ENCODE measurements around the gene DEGS1. TPM values are rescaled to one million over a fixed set of nuclear protein-coding genes. Genes with fewer than 3 reads are reported as not detected.

DEGS1 gene
- 76.7 TPM for total RNA-seq
- long read RNA-seq, transcript DEGS1-201 (3 exons, 2,101 nt): major isoform, 78 of 88 reads
- long read RNA-seq, partial matches to known transcripts: 4 of 88 reads
- long read RNA-seq, other reads (novel, unspliced or antisense): 6 of 88 reads

DNA sequence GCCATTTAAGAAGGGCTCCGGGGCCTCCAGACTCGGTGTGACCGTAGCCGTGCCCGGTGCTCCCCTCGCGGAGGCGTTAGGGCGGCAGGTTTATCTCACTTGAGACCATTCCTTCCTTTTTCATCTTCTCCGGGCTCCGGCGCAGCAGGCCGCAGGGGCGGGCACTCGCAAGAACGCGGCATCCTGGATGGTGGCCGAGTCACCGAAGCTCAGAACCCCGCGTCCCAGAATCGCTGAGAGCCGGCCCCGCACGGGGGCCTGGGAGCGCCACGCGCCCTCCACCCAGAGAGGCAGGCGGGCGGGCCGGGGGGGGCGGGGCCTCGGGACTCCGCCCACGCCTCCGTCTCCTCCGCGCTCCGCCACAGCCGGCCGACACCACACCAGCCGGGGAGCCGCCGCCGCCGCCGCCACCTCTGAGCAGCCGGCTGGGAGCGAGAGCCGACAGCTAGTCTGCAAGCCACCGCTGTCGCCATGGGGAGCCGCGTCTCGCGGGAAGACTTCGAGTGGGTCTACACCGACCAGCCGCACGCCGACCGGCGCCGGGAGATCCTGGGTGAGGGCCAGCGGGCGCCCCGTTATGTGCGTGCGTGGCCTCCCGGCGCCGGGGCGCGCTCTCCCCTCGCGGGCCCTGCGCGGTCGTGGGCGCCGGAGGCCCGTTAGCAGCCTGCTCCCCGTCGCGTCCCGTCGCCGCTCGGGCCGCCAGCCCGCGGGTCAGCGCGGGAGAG lies at the start of gene DEGS1:
TSS of gene DEGS1 (plus strand) at position 375 of the 725 bp plus-strand sequence. CDS start at position 472, 97 bp downstream.
- ATAC-seq (peak; percentile 96), DNase-seq (peak; percentile 93)
- TF ChIP-seq, protein P1, sequence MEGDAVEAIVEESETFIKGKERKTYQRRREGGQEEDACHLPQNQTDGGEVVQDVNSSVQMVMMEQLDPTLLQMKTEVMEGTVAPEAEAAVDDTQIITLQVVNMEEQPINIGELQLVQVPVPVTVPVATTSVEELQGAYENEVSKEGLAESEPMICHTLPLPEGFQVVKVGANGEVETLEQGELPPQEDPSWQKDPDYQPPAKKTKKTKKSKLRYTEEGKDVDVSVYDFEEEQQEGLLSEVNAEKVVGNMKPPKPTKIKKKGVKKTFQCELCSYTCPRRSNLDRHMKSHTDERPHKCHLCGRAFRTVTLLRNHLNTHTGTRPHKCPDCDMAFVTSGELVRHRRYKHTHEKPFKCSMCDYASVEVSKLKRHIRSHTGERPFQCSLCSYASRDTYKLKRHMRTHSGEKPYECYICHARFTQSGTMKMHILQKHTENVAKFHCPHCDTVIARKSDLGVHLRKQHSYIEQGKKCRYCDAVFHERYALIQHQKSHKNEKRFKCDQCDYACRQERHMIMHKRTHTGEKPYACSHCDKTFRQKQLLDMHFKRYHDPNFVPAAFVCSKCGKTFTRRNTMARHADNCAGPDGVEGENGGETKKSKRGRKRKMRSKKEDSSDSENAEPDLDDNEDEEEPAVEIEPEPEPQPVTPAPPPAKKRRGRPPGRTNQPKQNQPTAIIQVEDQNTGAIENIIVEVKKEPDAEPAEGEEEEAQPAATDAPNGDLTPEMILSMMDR (IDR thresholded peaks at IDR 0.05): no peak
- Histone ChIP-seq H3K9me3 (no peaks in the 10 kb centered on the region), H3K27me3 (no peaks in the 10 kb centered on the region), H3K4me3 (peak within 1 kb of the TSS; percentile 98), H3K4me1 (peaks cover 15% of the 10 kb centered on the region), H3K36me3 (no peaks in the 10 kb centered on the region), H3K27ac (peak within 1 kb of the TSS; percentile 94)
- intact Hi-C loops (cut with DNase I): no loop called here

GRCh38 chr1:224133741-224134299 lies 49.2 kb upstream of the DEGS1 start:
- Histone ChIP-seq H3K4me1 (no peaks in the 10 kb centered on the region), H3K27ac (no peak overlapping the region), H3K27me3 (no peaks in the 10 kb centered on the region), H3K4me3 (no peak overlapping the region), H3K36me3 (peaks cover 79% of the 10 kb centered on the region), H3K9me3 (no peaks in the 10 kb centered on the region)
- DNase-seq: no peak
- intact Hi-C loops (cut with DNase I): no loop called here
- TF ChIP-seq, protein P1 (IDR thresholded peaks at IDR 0.05): no peak
- ATAC-seq: no peak

DNA sequence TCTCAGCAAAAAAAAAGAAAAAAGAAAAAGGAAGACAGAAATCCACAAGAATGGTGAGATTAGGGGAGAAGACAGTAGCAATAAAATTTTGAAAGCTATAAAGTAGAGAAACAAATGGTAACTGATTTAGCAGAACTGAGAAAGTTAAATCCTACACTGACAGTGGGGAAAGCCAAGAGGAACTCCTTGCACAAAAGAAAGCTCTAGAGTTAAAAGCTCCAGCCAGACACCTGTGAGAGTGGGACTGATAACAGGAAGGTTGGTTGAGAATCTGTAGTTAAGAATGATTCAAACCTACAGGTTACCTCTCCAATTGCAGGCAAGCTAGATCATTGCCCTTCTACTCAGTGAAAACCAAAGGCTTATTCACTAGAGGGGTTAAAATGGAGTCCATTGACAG lies 45.5 kb upstream of the DEGS1 start:
- no peaks in the 10 kb centered on the region for H3K9me3 ChIP-seq
- TF ChIP-seq, protein P1 (IDR thresholded peaks at IDR 0.05): no peak
- no peak for DNase-seq
- H3K4me1 ChIP-seq: no peaks in the 10 kb centered on the region
- ATAC-seq: no peak
- no peaks in the 10 kb centered on the region for H3K27me3 ChIP-seq
- H3K27ac ChIP-seq: no peak overlapping the region
- intact Hi-C loops (cut with DNase I): no loop called here
- peaks cover 72% of the 10 kb centered on the region for H3K36me3 ChIP-seq
- H3K4me3 ChIP-seq: no peak overlapping the region

DNA sequence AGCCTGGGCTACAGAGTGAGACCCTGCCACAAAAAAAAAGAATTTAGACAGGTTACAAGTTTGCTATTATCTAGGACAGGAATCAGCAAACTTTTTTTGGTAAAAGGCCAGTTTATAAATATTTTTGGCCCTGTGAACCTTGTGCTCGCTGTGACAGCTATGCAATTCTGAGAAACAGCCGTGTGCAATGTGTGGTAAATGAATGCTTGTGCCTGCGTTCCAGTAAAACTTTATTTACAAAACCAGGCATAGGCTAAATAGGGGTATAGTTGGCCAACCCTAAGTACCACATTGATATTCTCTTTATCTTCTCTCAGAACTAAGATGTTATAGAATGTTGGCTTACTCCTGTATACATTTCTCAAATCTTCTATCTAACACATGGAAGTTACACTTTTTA lies 44.8 kb upstream of the DEGS1 start:
- Histone ChIP-seq H3K4me3 (no peak overlapping the region), H3K27me3 (no peaks in the 10 kb centered on the region), H3K4me1 (no peaks in the 10 kb centered on the region), H3K36me3 (peaks cover 65% of the 10 kb centered on the region), H3K9me3 (no peaks in the 10 kb centered on the region), H3K27ac (no peak overlapping the region)
- TF ChIP-seq, protein P1 (IDR thresholded peaks at IDR 0.05): no peak
- DNase-seq (no peak), ATAC-seq (no peak)
- intact Hi-C loops (cut with DNase I): no loop called here

DNA sequence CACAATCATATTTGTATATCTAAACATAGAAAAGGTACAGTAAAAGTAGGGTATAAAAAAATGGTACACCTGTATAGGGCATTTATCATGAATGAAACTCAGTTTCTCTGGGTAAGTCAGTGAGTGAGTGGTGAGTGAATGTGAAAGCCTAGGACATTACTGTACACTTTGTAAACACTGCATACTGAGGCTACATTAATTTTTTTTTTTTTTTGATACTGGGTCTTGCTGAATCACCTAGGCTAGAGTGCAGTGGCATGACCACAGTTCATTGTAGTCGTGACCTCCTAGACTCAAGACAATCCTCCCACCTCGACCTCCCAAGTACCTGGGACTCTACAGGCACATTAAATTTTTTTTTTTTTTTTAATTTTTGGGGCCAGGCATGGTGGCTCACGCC lies 41.3 kb upstream of the DEGS1 start:
- intact Hi-C loops (cut with DNase I): no loop called here
- Histone ChIP-seq H3K9me3 (no peaks in the 10 kb centered on the region), H3K4me1 (no peaks in the 10 kb centered on the region), H3K27ac (no peak overlapping the region), H3K36me3 (peaks cover 45% of the 10 kb centered on the region), H3K27me3 (no peaks in the 10 kb centered on the region), H3K4me3 (no peak overlapping the region)
- no peak for ATAC-seq
- DNase-seq: no peak
- TF ChIP-seq, protein P1 (IDR thresholded peaks at IDR 0.05): no peak

Measured in upper lobe of right lung (tissue), 1 donor.